GM21526 (cell line): ENCODE results near the gene THSD7B.

Source experiments
- ATAC-seq: cut with Tn5 transposase; IDR thresholded peaks from one replicate; pipeline ENCODE4 v1.9.1; 2021; ENCODE audit warnings: moderate library complexity; ENCODE audit not compliant: unreplicated experiment, low FRiP score

Gene THSD7B

GRCh38 chr2:137715731-137716191 lies 950.4 kb downstream of the THSD7B start:
- no peak for ATAC-seq

GRCh38 chr2:137718786-137719185 lies 953.4 kb downstream of the THSD7B start:
- no peak for ATAC-seq

DNA sequence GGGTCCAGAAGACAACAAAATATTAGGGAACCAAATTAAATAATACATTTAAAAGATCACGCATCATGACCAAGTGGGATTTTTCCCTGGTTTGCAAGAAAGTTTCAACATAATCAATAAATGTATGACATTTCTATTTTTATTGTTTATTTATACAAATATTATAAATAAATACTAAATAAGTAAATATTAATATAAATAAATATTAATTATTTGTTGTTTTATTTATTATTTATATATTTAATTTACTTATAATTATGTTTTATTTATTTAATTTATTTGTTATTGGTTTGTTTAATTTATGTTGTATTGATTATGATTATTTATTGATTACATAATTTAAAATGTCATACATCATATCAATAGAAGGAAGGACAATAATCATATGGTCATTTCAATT lies 956.4 kb downstream of the THSD7B start:
- no peak for ATAC-seq

- ATAC-seq: no peak
These were observed 959.6 kb downstream of the THSD7B start for GRCh38 chr2:137724912-137725311.
